Ramos (cell line): Measurements from ENCODE around the gene COX10.
"Not testable (repeated sequence)": the region's sequence is repeated elsewhere in the genome, so short reads cannot be mapped to it uniquely, and the experiment has no call there.

Experiments used
- in situ Hi-C: fragments of 300-500 bp; cut with MboI; formaldehyde crosslinking; loops from one replicate; pipeline ENCODE4 v1.14.3; 2022; ENCODE audit warnings: low sequenced_read_pairs; ENCODE audit not compliant: unreplicated experiment

Gene COX10

DNA sequence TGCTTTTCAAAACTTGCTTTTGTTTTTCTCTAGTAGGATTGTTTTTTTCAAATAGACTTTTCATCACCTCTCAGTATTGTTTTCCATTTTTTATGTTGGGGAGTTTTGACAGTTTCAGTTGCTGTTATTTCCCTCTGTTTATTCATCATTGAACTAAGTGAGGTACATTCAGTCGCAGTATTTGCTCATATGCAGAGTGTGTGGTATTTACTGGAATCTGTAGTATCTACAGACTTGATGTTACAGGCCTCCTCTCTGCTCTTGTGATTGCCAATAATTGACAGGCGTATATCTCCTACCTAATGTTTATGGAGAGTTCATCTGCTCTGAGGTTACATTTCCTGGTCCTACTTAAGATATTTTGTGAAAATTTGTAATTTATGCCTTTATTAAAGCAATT, 49.6 kb downstream of the COX10 start:
- in situ Hi-C loops = no loop called here

DNA sequence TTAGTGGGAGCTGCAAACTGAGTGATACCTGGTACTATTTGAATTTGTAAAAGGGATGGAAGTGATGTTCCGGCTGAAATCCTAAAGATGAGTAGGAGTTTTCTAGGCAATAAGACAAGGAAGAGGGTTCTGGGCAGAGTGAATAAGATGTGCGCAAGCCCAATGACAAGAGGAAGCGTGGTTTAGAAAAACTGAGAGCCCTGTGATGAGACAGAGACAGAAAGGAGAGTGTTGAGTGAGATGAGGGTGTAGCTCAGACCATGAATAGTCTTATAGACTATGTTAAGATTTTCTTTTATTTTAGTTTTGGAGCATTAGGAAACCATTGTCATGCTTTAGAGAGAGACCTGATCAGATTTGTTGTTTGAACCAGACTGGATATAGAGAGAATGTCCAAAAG, 50.2 kb downstream of the COX10 start:
- in situ Hi-C loops = no loop called here

DNA sequence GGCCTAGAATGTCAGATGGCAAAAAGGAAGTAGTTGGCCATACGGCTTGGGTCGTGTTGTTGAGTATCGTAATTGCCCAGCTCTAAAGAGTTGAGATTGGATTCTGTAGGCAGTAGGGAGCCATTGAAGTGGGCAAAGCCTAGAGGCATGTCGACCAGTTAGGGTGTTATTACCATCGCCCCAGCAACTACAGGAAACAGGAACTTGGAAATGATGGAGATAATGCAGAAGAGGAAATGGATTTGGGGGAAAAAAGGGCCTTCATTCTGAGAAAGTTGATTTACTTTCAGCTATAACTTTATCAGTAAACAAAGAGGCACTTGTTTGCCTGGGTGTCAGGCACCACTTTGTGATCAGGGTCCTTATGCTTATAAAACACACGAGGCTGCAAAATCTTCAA, 52.6 kb downstream of the COX10 start:
- in situ Hi-C loops = no loop called here

- in situ Hi-C loops = no loop called here
These were observed 54.4 kb downstream of the COX10 start for GRCh38 chr17:14123619-14124278.

GRCh38 chr17:14124854-14125253, 55.5 kb downstream of the COX10 start:
- in situ Hi-C loops = no loop called here

GRCh38 chr17:14125518-14126137, 56.3 kb downstream of the COX10 start:
- in situ Hi-C loops = no loop called here

GRCh38 chr17:14133104-14133503, 63.8 kb downstream of the COX10 start:
- in situ Hi-C loops = no loop called here

- in situ Hi-C loops = no loop called here
These were observed 65.2 kb downstream of the COX10 start for GRCh38 chr17:14134456-14134855.

- in situ Hi-C loops = no loop called here
These were observed 66.7 kb downstream of the COX10 start for GRCh38 chr17:14135906-14136590.

DNA sequence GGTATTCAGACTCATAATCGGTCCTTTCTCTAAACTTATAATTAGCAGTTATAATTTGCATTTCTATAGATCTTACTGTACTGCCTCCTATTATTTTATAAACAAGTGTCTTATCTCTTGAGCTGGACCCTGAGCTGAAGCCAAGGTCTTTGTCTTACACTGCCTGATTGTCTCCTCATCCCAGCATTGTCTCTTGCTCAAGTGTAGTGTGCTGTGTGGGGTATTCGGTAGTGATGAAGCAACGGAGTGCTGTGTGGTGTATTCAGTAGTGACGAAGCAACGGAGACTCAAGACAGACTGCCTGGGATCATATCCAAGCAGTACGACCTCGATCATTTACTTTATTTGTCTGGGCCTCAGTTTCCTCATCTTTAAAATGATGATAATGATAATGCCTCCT, 69.3 kb downstream of the COX10 start:
- in situ Hi-C loops = no loop called here

- in situ Hi-C loops = no loop called here
These were observed 74.4 kb downstream of the COX10 start for GRCh38 chr17:14143688-14144087.

GRCh38 chr17:14144508-14144907, 75.2 kb downstream of the COX10 start:
- in situ Hi-C loops = no loop called here

GRCh38 chr17:14149751-14150150, 80.4 kb downstream of the COX10 start:
- in situ Hi-C loops = no loop called here

GRCh38 chr17:14150619-14151018, 81.3 kb downstream of the COX10 start:
- in situ Hi-C loops = no loop called here

DNA sequence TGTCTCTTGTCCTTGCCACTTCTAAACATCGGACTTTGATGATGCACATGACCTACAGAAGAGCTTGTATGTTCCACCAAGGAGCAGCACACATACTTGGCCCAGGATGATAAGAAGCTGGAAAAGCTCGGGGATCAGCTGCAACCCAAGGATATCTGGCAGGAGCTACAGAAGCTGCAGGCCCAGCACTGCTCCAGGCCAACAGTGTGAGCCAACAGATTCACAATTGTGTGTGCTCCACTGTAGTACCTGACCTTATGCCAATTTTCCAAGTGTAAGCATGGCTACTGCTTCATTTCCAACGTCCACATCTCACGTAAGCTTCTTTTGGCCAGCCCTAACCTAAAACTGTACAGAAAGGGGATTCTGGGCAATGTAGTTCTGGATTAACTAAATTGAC, 83.4 kb downstream of the COX10 start:
- in situ Hi-C loops = no loop called here

DNA sequence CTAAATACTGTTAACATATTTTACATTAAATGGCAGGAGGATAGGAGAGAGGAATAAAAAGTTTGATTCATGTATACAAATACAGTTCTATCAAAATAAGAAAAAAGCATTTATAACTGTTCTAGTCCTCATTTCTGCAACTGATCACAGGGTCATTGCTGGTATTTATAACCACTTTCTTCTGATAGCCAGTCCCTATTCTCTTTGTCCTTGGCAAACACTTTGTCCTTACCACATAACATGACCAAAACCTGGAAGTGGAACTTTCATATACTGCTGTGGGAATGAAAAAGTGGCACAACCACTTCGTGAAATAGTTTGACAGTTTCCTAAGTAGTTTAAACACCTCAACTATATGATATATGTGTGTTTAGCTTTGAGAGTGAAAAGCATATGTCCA, 84.1 kb downstream of the COX10 start:
- in situ Hi-C loops = no loop called here

DNA sequence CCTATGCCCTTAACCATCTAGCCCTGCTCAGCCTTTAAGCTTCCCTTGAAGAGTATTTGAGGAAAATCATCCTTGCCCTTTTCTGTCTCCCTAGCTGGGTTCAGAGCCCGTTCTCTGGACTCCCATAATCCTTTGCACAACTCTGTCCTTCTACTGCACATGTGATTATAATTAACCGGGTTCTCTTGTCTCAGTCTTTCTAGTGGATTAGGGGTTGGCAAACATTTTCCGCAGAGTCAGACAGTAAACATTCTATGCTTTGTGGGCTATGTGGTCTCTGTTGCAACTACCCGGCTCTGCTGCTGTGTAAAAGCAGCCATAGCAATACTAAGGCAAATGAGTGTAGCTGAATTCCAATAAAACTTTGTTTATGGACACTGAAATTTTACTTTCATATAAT, 87.4 kb downstream of the COX10 start:
- in situ Hi-C loops = no loop called here

GRCh38 chr17:14157822-14158221, 88.5 kb downstream of the COX10 start:
- in situ Hi-C loops = no loop called here

GRCh38 chr17:14158707-14159106, 89.4 kb downstream of the COX10 start:
- in situ Hi-C loops = no loop called here

GRCh38 chr17:14161419-14161818, 92.1 kb downstream of the COX10 start:
- in situ Hi-C loops = no loop called here

DNA sequence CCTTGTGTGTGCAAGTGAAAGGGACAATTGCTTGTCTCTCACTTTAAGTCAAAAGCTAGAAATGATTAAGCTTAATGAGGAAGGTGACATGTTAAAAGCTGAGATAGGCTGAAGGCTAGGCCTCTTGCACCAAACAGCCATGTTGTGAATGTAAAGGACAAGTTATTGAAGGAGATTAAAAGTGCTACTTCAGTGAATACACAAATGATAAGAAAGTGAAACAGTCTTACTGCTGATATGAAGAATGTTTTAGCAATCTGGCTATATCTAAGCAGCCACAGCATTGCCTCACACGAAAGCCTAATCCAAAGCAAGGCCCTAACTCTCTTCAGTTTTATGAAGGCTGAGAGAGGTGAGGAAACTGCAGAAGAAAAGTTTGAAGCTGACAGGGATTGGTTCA, 96.3 kb downstream of the COX10 start:
- in situ Hi-C loops = no loop called here

DNA sequence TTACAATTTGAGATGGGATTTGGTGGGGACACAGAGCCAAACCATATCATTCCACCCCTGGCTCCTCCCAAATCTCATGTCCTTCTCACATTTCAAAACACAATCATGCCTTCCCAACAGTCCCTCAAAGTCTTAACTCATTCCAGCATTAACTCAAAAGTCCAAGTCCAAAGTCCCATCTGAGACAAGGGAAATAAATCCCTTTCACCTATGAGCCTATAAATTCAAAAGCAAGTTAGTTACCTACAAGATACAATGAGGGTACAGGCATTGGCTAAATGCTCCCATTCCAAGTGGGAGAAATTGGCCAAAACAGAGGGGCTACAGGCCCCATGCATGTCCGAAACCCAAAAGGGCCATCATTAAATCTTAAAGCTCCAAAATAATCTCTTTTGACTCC, 98.5 kb downstream of the COX10 start:
- in situ Hi-C loops = not testable (repeated sequence)
